K562 (cell line): ENCODE results near the gene TNPO2. TPM values are rescaled to one million over a fixed set of nuclear protein-coding genes. Genes with fewer than 3 reads are reported as not detected.

Experiments used
- MEIS2 ChIP-seq: fragments of 450-650 bp; IDR thresholded peaks from 2 replicates; pipeline ENCODE4 v1.6.1; 2014; ENCODE audit warnings: mild to moderate bottlenecking; ENCODE audit not compliant: partially characterized antibody
- ZNF184 ChIP-seq: sonication (generic); formaldehyde crosslinking; IDR thresholded peaks from 2 replicates; pipeline ENCODE4 v1.5.0; 2020; ENCODE audit warnings: missing genetic modification reagents
- polyA plus RNA-seq, 8 experiments: library from polyadenylated mRNA; depleted of rRNA in 4 of 8; stranded (reverse) in 5 of 8; unstranded in 3 of 8; fragments of >200 nt; fragmentation: Nextera tagmentation in 2 of 8; fragmentation: Illumina TruSeq in 1 of 8; extraction: Ambion mirVana in 2 of 8; extraction: Trizol in 1 of 8; gene quantifications; 2 replicates each; pipeline versions ENCODE4 v1.2.1 to v1.2.3, GENCODE V29; 2011 to 2014; ENCODE audit warnings: inconsistent platforms in 1 of 8, missing spikeins in 1 of 8
- total RNA-seq, 7 experiments: library from RNA; depleted of rRNA in 6 of 7; stranded (reverse); fragments of >200 nt in 6 of 7; fragmentation: Illumina TruSeq in 2 of 7; extraction: Trizol in 2 of 7; gene quantifications; 2 replicates each; pipeline versions ENCODE4 v1.2.1 to v1.2.3, GENCODE V29; 2011 to 2021; ENCODE audit warnings: low replicate concordance in 1 of 7
- TF ChIP-seq, protein P1 (sequence below): fragments of 200-600 bp; sonication (generic); IDR thresholded peaks from one replicate; pipeline ENCODE4 v1.6.1; 2012; ENCODE audit warnings: mild to moderate bottlenecking, low read depth, low read length, inconsistent platforms
- TF ChIP-seq, protein P2 (sequence below), 2 experiments: fragments of 450-650 bp; conservative IDR thresholded peaks; 2 replicates each; pipeline ENCODE4 v1.6.1; 2017; ENCODE audit warnings: mild to moderate bottlenecking in 2 of 2, moderate library complexity in 2 of 2
- TF ChIP-seq, protein P3 (sequence below): sonication (generic); formaldehyde crosslinking; IDR thresholded peaks from 2 replicates; pipeline ENCODE4 v1.8.0; 2022; ENCODE audit warnings: mild to moderate bottlenecking, missing genetic modification reagents
- TF ChIP-seq, protein P4 (sequence below): fragments of 450-650 bp; formaldehyde crosslinking; IDR thresholded peaks from 2 replicates; pipeline ENCODE4 v1.4.0; 2022; ENCODE audit warnings: missing genetic modification characterization

TNPO2 gene
- total and polyA plus RNA-seq, 9 of the 15 experiments (the other 6 are each of a cell fraction or from before 2014, with no cell fraction given), result 6.0 to 126 (median 53.8) TPM

DNA sequence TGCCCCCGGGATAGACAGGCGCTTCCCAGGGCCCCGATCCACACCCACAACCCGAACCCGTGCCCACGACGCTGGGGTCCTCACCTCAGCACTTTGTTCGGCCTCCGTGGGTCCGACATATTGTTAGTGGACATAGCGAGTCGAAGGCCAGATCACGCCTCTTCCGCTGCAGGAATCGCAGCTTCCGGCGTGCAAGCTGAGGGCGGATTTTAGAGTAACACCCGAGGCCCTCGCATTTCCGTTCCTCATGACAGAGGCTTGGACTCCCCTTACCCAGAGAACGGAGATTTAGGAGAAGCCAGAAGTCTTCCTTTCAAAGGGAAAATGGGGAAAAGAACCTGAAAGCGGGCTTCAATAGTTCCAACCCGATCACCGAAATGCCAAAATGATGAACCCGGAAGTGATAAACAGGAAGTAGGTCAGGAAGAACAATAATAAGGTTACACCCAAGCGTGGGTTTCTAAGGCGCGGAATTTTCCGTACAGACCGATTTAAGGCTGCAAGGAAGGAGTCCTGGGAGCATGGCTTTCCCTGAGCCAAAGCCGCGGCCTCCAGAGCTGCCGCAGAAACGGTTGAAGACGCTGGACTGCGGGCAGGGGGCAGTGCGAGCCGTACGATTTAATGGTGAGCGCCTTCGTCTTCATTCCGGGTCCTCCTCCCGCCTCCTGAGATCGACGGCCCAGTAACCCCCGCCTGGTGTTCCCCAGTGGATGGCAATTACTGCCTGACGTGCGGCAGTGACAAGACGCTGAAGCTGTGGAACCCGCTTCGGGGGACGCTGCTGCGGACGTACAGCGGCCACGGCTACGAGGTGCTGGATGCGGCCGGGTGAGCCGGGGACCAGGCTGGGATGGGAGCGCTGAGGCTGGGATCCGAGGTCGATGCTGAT, 54.2 kb downstream of the TNPO2 start (continued):
- TF ChIP-seq, protein P1, sequence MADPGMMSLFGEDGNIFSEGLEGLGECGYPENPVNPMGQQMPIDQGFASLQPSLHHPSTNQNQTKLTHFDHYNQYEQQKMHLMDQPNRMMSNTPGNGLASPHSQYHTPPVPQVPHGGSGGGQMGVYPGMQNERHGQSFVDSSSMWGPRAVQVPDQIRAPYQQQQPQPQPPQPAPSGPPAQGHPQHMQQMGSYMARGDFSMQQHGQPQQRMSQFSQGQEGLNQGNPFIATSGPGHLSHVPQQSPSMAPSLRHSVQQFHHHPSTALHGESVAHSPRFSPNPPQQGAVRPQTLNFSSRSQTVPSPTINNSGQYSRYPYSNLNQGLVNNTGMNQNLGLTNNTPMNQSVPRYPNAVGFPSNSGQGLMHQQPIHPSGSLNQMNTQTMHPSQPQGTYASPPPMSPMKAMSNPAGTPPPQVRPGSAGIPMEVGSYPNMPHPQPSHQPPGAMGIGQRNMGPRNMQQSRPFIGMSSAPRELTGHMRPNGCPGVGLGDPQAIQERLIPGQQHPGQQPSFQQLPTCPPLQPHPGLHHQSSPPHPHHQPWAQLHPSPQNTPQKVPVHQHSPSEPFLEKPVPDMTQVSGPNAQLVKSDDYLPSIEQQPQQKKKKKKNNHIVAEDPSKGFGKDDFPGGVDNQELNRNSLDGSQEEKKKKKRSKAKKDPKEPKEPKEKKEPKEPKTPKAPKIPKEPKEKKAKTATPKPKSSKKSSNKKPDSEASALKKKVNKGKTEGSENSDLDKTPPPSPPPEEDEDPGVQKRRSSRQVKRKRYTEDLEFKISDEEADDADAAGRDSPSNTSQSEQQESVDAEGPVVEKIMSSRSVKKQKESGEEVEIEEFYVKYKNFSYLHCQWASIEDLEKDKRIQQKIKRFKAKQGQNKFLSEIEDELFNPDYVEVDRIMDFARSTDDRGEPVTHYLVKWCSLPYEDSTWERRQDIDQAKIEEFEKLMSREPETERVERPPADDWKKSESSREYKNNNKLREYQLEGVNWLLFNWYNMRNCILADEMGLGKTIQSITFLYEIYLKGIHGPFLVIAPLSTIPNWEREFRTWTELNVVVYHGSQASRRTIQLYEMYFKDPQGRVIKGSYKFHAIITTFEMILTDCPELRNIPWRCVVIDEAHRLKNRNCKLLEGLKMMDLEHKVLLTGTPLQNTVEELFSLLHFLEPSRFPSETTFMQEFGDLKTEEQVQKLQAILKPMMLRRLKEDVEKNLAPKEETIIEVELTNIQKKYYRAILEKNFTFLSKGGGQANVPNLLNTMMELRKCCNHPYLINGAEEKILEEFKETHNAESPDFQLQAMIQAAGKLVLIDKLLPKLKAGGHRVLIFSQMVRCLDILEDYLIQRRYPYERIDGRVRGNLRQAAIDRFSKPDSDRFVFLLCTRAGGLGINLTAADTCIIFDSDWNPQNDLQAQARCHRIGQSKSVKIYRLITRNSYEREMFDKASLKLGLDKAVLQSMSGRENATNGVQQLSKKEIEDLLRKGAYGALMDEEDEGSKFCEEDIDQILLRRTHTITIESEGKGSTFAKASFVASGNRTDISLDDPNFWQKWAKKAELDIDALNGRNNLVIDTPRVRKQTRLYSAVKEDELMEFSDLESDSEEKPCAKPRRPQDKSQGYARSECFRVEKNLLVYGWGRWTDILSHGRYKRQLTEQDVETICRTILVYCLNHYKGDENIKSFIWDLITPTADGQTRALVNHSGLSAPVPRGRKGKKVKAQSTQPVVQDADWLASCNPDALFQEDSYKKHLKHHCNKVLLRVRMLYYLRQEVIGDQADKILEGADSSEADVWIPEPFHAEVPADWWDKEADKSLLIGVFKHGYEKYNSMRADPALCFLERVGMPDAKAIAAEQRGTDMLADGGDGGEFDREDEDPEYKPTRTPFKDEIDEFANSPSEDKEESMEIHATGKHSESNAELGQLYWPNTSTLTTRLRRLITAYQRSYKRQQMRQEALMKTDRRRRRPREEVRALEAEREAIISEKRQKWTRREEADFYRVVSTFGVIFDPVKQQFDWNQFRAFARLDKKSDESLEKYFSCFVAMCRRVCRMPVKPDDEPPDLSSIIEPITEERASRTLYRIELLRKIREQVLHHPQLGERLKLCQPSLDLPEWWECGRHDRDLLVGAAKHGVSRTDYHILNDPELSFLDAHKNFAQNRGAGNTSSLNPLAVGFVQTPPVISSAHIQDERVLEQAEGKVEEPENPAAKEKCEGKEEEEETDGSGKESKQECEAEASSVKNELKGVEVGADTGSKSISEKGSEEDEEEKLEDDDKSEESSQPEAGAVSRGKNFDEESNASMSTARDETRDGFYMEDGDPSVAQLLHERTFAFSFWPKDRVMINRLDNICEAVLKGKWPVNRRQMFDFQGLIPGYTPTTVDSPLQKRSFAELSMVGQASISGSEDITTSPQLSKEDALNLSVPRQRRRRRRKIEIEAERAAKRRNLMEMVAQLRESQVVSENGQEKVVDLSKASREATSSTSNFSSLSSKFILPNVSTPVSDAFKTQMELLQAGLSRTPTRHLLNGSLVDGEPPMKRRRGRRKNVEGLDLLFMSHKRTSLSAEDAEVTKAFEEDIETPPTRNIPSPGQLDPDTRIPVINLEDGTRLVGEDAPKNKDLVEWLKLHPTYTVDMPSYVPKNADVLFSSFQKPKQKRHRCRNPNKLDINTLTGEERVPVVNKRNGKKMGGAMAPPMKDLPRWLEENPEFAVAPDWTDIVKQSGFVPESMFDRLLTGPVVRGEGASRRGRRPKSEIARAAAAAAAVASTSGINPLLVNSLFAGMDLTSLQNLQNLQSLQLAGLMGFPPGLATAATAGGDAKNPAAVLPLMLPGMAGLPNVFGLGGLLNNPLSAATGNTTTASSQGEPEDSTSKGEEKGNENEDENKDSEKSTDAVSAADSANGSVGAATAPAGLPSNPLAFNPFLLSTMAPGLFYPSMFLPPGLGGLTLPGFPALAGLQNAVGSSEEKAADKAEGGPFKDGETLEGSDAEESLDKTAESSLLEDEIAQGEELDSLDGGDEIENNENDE, result no peak
- TF ChIP-seq, protein P2, sequence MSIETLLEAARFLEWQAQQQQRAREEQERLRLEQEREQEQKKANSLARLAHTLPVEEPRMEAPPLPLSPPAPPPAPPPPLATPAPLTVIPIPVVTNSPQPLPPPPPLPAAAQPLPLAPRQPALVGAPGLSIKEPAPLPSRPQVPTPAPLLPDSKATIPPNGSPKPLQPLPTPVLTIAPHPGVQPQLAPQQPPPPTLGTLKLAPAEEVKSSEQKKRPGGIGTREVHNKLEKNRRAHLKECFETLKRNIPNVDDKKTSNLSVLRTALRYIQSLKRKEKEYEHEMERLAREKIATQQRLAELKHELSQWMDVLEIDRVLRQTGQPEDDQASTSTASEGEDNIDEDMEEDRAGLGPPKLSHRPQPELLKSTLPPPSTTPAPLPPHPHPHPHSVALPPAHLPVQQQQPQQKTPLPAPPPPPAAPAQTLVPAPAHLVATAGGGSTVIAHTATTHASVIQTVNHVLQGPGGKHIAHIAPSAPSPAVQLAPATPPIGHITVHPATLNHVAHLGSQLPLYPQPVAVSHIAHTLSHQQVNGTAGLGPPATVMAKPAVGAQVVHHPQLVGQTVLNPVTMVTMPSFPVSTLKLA (conservative IDR thresholded peaks at IDR 0.05), result peak; percentile 96 to 98
- TF ChIP-seq, protein P3, sequence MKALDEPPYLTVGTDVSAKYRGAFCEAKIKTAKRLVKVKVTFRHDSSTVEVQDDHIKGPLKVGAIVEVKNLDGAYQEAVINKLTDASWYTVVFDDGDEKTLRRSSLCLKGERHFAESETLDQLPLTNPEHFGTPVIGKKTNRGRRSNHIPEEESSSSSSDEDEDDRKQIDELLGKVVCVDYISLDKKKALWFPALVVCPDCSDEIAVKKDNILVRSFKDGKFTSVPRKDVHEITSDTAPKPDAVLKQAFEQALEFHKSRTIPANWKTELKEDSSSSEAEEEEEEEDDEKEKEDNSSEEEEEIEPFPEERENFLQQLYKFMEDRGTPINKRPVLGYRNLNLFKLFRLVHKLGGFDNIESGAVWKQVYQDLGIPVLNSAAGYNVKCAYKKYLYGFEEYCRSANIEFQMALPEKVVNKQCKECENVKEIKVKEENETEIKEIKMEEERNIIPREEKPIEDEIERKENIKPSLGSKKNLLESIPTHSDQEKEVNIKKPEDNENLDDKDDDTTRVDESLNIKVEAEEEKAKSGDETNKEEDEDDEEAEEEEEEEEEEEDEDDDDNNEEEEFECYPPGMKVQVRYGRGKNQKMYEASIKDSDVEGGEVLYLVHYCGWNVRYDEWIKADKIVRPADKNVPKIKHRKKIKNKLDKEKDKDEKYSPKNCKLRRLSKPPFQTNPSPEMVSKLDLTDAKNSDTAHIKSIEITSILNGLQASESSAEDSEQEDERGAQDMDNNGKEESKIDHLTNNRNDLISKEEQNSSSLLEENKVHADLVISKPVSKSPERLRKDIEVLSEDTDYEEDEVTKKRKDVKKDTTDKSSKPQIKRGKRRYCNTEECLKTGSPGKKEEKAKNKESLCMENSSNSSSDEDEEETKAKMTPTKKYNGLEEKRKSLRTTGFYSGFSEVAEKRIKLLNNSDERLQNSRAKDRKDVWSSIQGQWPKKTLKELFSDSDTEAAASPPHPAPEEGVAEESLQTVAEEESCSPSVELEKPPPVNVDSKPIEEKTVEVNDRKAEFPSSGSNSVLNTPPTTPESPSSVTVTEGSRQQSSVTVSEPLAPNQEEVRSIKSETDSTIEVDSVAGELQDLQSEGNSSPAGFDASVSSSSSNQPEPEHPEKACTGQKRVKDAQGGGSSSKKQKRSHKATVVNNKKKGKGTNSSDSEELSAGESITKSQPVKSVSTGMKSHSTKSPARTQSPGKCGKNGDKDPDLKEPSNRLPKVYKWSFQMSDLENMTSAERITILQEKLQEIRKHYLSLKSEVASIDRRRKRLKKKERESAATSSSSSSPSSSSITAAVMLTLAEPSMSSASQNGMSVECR (CRISPR knock-in tag), result peak; percentile 81
- TF ChIP-seq MEIS2 (no peak), ZNF184 (CRISPR knock-in tag) (no peak)
- TF ChIP-seq, protein P4, sequence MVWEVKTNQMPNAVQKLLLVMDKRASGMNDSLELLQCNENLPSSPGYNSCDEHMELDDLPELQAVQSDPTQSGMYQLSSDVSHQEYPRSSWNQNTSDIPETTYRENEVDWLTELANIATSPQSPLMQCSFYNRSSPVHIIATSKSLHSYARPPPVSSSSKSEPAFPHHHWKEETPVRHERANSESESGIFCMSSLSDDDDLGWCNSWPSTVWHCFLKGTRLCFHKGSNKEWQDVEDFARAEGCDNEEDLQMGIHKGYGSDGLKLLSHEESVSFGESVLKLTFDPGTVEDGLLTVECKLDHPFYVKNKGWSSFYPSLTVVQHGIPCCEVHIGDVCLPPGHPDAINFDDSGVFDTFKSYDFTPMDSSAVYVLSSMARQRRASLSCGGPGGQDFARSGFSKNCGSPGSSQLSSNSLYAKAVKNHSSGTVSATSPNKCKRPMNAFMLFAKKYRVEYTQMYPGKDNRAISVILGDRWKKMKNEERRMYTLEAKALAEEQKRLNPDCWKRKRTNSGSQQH, result no peak; the same call in 1 of the 2 replicates
